Keratinocyte (primary cell): Measurements from ENCODE around the gene TAS1R3. TPM values are rescaled to one million over a fixed set of nuclear protein-coding genes. Genes with fewer than 3 reads are reported as not detected.

Experiments used
- DNase-seq: peaks from one replicate; pipeline ENCODE4 v3.0.0-alpha.2; 2011; ENCODE audit warnings: low read depth, missing footprints, low spot score
- FAIRE-seq: peaks from 2 replicates; lab custom pipeline; 2011; peaks lifted over from hg19 to GRCh38; lab: Jason Lieb, UNC
- H2AFZ ChIP-seq: 2 replicates; pipeline ENCODE4 v1.6.0; 2012; ENCODE audit warnings: low read length, control low read depth, inconsistent platforms; ENCODE audit not compliant: control insufficient read depth
- H3K27ac ChIP-seq: 2 replicates; pipeline ENCODE4 v1.5.1; 2011; ENCODE audit warnings: low read length; ENCODE audit not compliant: control insufficient read depth, insufficient read depth
- H3K27me3 ChIP-seq: 3 replicates; pipeline ENCODE4 v1.6.0; 2011; ENCODE audit warnings: low read length; ENCODE audit not compliant: control insufficient read depth, insufficient read depth; ENCODE audit errors: extremely low read depth
- H3K36me3 ChIP-seq, 2 experiments: 2 replicates in 1 of 2; 3 replicates in 1 of 2; pipeline ENCODE4 v1.5.1; 2011; ENCODE audit warnings: low read length in 2 of 2, mild to moderate bottlenecking in 1 of 2; ENCODE audit not compliant: control insufficient read depth in 2 of 2, insufficient read depth in 2 of 2; ENCODE audit errors: extremely low read depth in 1 of 2
- H3K4me1 ChIP-seq: 3 replicates; pipeline ENCODE4 v1.5.1; 2011; ENCODE audit warnings: low read length; ENCODE audit not compliant: control insufficient read depth, insufficient read depth; ENCODE audit errors: extremely low read depth
- H3K4me2 ChIP-seq: 3 replicates; pipeline ENCODE4 v1.6.0; 2011; ENCODE audit warnings: low read depth, low read length; ENCODE audit not compliant: control insufficient read depth, insufficient read depth; ENCODE audit errors: extremely low read depth
- H3K4me3 ChIP-seq, 3 experiments: fragments of 200-600 bp in 1 of 3; sonication (generic) in 1 of 3; 2 replicates in 2 of 3; 3 replicates in 1 of 3; pipeline ENCODE4 v1.5.1; 2011 to 2016; ENCODE audit warnings: low read length in 3 of 3, mild to moderate bottlenecking in 3 of 3, control low read depth in 2 of 3, inconsistent platforms in 1 of 3, low read depth in 1 of 3, mixed read lengths in 1 of 3, mixed run types in 1 of 3, moderate library complexity in 1 of 3; ENCODE audit not compliant: control insufficient read depth in 2 of 3, insufficient read depth in 2 of 3; ENCODE audit errors: extremely low read depth in 1 of 3
- H3K79me2 ChIP-seq: 2 replicates; pipeline ENCODE4 v1.6.0; 2012; ENCODE audit warnings: low read length; ENCODE audit not compliant: control insufficient read depth, insufficient read depth
- H3K9ac ChIP-seq: 3 replicates; pipeline ENCODE4 v1.6.0; 2011; ENCODE audit warnings: low read length; ENCODE audit not compliant: control insufficient read depth, insufficient read depth; ENCODE audit errors: extremely low read depth
- H3K9me1 ChIP-seq: 3 replicates; pipeline ENCODE4 v1.6.0; 2011; ENCODE audit warnings: low read length; ENCODE audit not compliant: control insufficient read depth, insufficient read depth; ENCODE audit errors: extremely low read depth
- H3K9me3 ChIP-seq: 2 replicates; pipeline ENCODE4 v1.5.1; 2012; ENCODE audit warnings: low read depth, low read length; ENCODE audit not compliant: control insufficient read depth
- H4K20me1 ChIP-seq: 3 replicates; pipeline ENCODE4 v1.6.0; 2011; ENCODE audit warnings: low read length; ENCODE audit not compliant: control insufficient read depth, insufficient read depth; ENCODE audit errors: extremely low read depth
- EZH2 ChIP-seq: IDR thresholded peaks from one replicate; pipeline ENCODE4 v1.6.1; 2012; ENCODE audit warnings: inconsistent platforms, mild to moderate bottlenecking, low read length, moderate library complexity
- dilution Hi-C: fragments of 300-500 bp; cut with MboI; formaldehyde crosslinking; loops from one replicate; pipeline ENCODE4 v1.7.0; 2020; ENCODE audit warnings: low sequenced_read_pairs; ENCODE audit not compliant: extremely low pct_ligation_motif_present
- polyA plus RNA-seq, 5 experiments: library from polyadenylated mRNA; depleted of rRNA in 3 of 5; stranded (reverse) in 3 of 5; stranded (forward) in 1 of 5; unstranded in 1 of 5; fragments of >200 nt; gene quantifications; 1 replicate in 1 of 5; 2 replicates in 3 of 5; 3 replicates in 1 of 5; pipeline versions ENCODE4 v1.2.1 to v1.2.3, GENCODE V29; 2011 to 2012; ENCODE audit warnings: missing spikeins in 2 of 5, low read depth in 1 of 5, low replicate concordance in 1 of 5
- TF ChIP-seq, protein P1 (sequence below), 3 experiments: IDR thresholded peaks in 1 of 3; conservative IDR thresholded peaks in 1 of 3; optimal IDR thresholded peaks in 1 of 3; 2 replicates in 2 of 3; 3 replicates in 1 of 3; pipeline versions ENCODE3 to v1.5.1; 2011; ENCODE audit warnings: low read length in 3 of 3, mild to moderate bottlenecking in 3 of 3, moderate library complexity in 2 of 3, control low read depth in 1 of 3, inconsistent platforms in 1 of 3; ENCODE audit not compliant: insufficient read depth in 2 of 3; ENCODE audit errors: extremely low read depth in 1 of 3

The TAS1R3 gene
- polyA plus RNA-seq, 1 donor (not counting 4 experiments of a cell fraction or from before 2014, with no cell fraction given), result 0.04 TPM

GRCh38 chr1:1371746-1372711 is 40.9 kb downstream of the TAS1R3 start:
- TF ChIP-seq EZH2, result no peak
- TF ChIP-seq, protein P1, sequence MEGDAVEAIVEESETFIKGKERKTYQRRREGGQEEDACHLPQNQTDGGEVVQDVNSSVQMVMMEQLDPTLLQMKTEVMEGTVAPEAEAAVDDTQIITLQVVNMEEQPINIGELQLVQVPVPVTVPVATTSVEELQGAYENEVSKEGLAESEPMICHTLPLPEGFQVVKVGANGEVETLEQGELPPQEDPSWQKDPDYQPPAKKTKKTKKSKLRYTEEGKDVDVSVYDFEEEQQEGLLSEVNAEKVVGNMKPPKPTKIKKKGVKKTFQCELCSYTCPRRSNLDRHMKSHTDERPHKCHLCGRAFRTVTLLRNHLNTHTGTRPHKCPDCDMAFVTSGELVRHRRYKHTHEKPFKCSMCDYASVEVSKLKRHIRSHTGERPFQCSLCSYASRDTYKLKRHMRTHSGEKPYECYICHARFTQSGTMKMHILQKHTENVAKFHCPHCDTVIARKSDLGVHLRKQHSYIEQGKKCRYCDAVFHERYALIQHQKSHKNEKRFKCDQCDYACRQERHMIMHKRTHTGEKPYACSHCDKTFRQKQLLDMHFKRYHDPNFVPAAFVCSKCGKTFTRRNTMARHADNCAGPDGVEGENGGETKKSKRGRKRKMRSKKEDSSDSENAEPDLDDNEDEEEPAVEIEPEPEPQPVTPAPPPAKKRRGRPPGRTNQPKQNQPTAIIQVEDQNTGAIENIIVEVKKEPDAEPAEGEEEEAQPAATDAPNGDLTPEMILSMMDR (optimal IDR thresholded peaks at IDR 0.05 in 1 of 3, IDR thresholded peaks at IDR 0.05 in 1 of 3, conservative IDR thresholded peaks at IDR 0.05 in 1 of 3; ENCODE audit: extremely low read depth in 1 of 3, insufficient read depth in 2 of 3, low read length in 3 of 3), result peak; percentile 74 to 98 (median 76)
- FAIRE-seq (no peak), DNase-seq (no peak)
- Histone ChIP-seq H2AFZ (no peak overlapping the region), H3K4me2 (no peak overlapping the region), H3K79me2 (peaks cover 30% of the 10 kb centered on the region), H4K20me1 (no peaks in the 10 kb centered on the region), H3K9me3 (peaks cover 3% of the 10 kb centered on the region), H3K4me1 (peaks cover 12% of the 10 kb centered on the region), H3K9ac (no peak overlapping the region), H3K4me3 (no peak overlapping the region), H3K36me3 (peaks cover 3 to 8% of the 10 kb centered on the region in 2 experiments), H3K27me3 (no peaks in the 10 kb centered on the region), H3K27ac (no peak overlapping the region), H3K9me1 (no peaks in the 10 kb centered on the region)
- dilution Hi-C loops, result no loop called here

GRCh38 chr1:1373051-1373814 is 42.2 kb downstream of the TAS1R3 start:
- H3K36me3 ChIP-seq, result peaks cover 3 to 8% of the 10 kb centered on the region in 2 experiments
- no peak overlapping the region for H2AFZ ChIP-seq
- no peaks in the 10 kb centered on the region for H3K9me3 ChIP-seq
- H3K27ac ChIP-seq, result no peak overlapping the region
- peak overlapping the region; percentile 9 for H3K9ac ChIP-seq
- TF ChIP-seq EZH2, result no peak
- TF ChIP-seq, protein P1 (optimal IDR thresholded peaks at IDR 0.05 in 1 of 3, IDR thresholded peaks at IDR 0.05 in 1 of 3, conservative IDR thresholded peaks at IDR 0.05 in 1 of 3; ENCODE audit: extremely low read depth in 1 of 3, insufficient read depth in 2 of 3, low read length in 3 of 3), result no peak
- H3K27me3 ChIP-seq, result no peaks in the 10 kb centered on the region
- dilution Hi-C loops, result no loop called here
- FAIRE-seq (no peak), DNase-seq (no peak)
- H4K20me1 ChIP-seq, result no peaks in the 10 kb centered on the region
- no peaks in the 10 kb centered on the region for H3K9me1 ChIP-seq
- peak overlapping the region in 2 of 3 experiments; percentile 89 for H3K4me3 ChIP-seq
- peaks cover 30% of the 10 kb centered on the region for H3K79me2 ChIP-seq
- peak overlapping the region; percentile 97 for H3K4me2 ChIP-seq
- H3K4me1 ChIP-seq, result peaks cover 12% of the 10 kb centered on the region
